Suprapubic skin (tissue), 3 donors: ENCODE measurements around the gene KCNH1.

Source experiments
- CTCF ChIP-seq, 2 donors: fragments of 200-600 bp in 1 of 2; fragments of 450-650 bp in 1 of 2; sonication (generic) in 1 of 2; IDR thresholded peaks; one replicate each; pipeline ENCODE4 v1.5.1; 2016 to 2019; ENCODE audit warnings: antibody characterized with exemption in 2 of 2, mild to moderate bottlenecking in 1 of 2, moderate library complexity in 1 of 2
- EP300 ChIP-seq: sonication (generic); formaldehyde crosslinking; IDR thresholded peaks from one replicate; pipeline ENCODE4 v1.6.1; 2017; ENCODE audit warnings: antibody characterized with exemption
- POLR2A ChIP-seq, 2 donors: fragments of 450-650 bp; IDR thresholded peaks; one replicate each; pipeline ENCODE4 v1.6.1; 2017; ENCODE audit warnings: antibody characterized with exemption in 2 of 2, mild to moderate bottlenecking in 2 of 2, moderate library complexity in 2 of 2

- TF ChIP-seq POLR2A (IDR thresholded peaks at IDR 0.05) = no peak
- no peak for TF ChIP-seq CTCF (IDR thresholded peaks at IDR 0.05)
- TF ChIP-seq EP300 = no peak
Observed at GRCh38 chr1:210776712-210777111, 357.2 kb downstream of the KCNH1 start.
